Measurements from ENCODE around the gene DSP.
A peak's percentile ranks its signal among the peaks of the same experiment; 100 is the strongest.

Gene DSP

GRCh38 chr6:7566107-7566506 lies 24.6 kb downstream of the DSP start:
- no peak for DNase-seq (ENCODE audit: low read depth)
- TF ChIP-seq, protein P1, sequence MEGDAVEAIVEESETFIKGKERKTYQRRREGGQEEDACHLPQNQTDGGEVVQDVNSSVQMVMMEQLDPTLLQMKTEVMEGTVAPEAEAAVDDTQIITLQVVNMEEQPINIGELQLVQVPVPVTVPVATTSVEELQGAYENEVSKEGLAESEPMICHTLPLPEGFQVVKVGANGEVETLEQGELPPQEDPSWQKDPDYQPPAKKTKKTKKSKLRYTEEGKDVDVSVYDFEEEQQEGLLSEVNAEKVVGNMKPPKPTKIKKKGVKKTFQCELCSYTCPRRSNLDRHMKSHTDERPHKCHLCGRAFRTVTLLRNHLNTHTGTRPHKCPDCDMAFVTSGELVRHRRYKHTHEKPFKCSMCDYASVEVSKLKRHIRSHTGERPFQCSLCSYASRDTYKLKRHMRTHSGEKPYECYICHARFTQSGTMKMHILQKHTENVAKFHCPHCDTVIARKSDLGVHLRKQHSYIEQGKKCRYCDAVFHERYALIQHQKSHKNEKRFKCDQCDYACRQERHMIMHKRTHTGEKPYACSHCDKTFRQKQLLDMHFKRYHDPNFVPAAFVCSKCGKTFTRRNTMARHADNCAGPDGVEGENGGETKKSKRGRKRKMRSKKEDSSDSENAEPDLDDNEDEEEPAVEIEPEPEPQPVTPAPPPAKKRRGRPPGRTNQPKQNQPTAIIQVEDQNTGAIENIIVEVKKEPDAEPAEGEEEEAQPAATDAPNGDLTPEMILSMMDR (IDR thresholded peaks at IDR 0.05; ENCODE audit: low read length, missing control alignments), result no peak
- no peak overlapping the region for H3K4me3 ChIP-seq (replicated peaks; ENCODE audit: low read depth, low read length)

- TF ChIP-seq, protein P1 (IDR thresholded peaks at IDR 0.05; ENCODE audit: low read length, missing control alignments), result no peak
- no peak for DNase-seq (ENCODE audit: low read depth)
- no peak overlapping the region for H3K4me3 ChIP-seq (replicated peaks; ENCODE audit: low read depth, low read length)
Observed at GRCh38 chr6:7566617-7567173, 25.2 kb downstream of the DSP start.

- TF ChIP-seq, protein P1 (IDR thresholded peaks at IDR 0.05; ENCODE audit: low read length, missing control alignments), result no peak
- DNase-seq (ENCODE audit: low read depth), result peak; percentile 62
Observed at GRCh38 chr6:7568021-7568420, 26.6 kb downstream of the DSP start.

GRCh38 chr6:7569082-7569481 lies 27.6 kb downstream of the DSP start:
- no peak for DNase-seq (ENCODE audit: low read depth)
- TF ChIP-seq, protein P1 (IDR thresholded peaks at IDR 0.05; ENCODE audit: low read length, missing control alignments), result no peak
- no peak overlapping the region for H3K4me3 ChIP-seq (replicated peaks; ENCODE audit: low read depth, low read length)

More at GRCh38 chr6:7568021-7568420, 26.6 kb downstream of the DSP start:
- H3K4me3 ChIP-seq (replicated peaks; ENCODE audit: low read depth, low read length), result no peak overlapping the region

- TF ChIP-seq, protein P1 (IDR thresholded peaks at IDR 0.05; ENCODE audit: low read length, missing control alignments), result no peak
- no peak overlapping the region for H3K4me3 ChIP-seq (replicated peaks; ENCODE audit: low read depth, low read length)
- DNase-seq (ENCODE audit: low read depth), result no peak
Observed at GRCh38 chr6:7572213-7572943, 30.9 kb downstream of the DSP start.

- TF ChIP-seq, protein P1 (IDR thresholded peaks at IDR 0.05; ENCODE audit: low read length, missing control alignments), result no peak
- DNase-seq (ENCODE audit: low read depth), result no peak
- no peak overlapping the region for H3K4me3 ChIP-seq (replicated peaks; ENCODE audit: low read depth, low read length)
Observed at GRCh38 chr6:7574500-7574899, 33.0 kb downstream of the DSP start.

DNA sequence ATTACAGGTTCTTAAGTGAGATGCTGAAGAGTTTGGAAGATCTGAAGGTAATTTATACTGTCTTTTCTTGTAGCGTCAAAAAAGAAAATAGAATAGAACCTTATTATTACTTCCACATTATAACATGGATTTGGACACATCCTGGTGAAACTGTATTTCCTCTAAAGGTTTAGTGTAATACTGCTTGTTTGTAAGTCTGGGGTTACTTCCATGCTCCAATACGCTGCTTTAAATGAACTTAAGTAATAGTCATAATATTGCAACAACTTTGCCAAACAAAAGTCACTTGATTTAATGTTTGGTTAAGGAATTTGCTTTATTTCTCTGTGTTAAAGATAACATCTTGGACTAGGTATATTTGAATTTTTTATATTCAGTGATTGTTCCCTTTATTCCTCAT lies 37.0 kb downstream of the DSP start:
- no peak overlapping the region for H3K4me3 ChIP-seq (replicated peaks; ENCODE audit: low read depth, low read length)
- TF ChIP-seq, protein P1 (IDR thresholded peaks at IDR 0.05; ENCODE audit: low read length, missing control alignments), result no peak
- no peak for DNase-seq (ENCODE audit: low read depth)
